Measurements from ENCODE around the gene CSTPP1.

DNA sequence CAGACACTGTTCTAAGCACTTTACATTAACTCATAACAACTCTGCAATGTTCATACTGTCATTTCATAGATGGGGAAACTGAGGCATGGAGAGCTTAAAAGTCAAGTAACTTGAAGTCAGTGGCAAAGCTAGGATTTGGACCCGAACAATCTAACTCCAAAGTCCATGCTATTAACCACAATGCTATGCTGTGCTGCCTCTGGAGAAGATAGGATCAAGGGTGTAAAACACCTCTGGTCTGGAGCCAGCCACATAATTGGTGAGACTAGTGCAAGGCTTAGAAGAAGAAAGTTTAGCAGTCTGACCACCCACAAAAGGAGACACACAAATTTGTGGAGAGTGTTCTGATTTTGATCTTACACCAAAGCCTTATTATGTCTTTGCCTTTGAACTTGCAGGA, 196.4 kb downstream of the CSTPP1 start:
- TF ChIP-seq EZH2 (IDR thresholded peaks at IDR 0.05; ENCODE audit: low read length, missing control alignments), result no peak
- TF ChIP-seq CTCF (conservative IDR thresholded peaks at IDR 0.05 in 1 of 2, IDR thresholded peaks at IDR 0.05 in 1 of 2; ENCODE audit: low read depth in 1 of 2, low read length in 2 of 2), result no peak
